Measurements from ENCODE around the gene DDX1.

GRCh38 chr2:15554525-15555218 lies 37.0 kb upstream of the DDX1 start:
- TF ChIP-seq, protein P1, sequence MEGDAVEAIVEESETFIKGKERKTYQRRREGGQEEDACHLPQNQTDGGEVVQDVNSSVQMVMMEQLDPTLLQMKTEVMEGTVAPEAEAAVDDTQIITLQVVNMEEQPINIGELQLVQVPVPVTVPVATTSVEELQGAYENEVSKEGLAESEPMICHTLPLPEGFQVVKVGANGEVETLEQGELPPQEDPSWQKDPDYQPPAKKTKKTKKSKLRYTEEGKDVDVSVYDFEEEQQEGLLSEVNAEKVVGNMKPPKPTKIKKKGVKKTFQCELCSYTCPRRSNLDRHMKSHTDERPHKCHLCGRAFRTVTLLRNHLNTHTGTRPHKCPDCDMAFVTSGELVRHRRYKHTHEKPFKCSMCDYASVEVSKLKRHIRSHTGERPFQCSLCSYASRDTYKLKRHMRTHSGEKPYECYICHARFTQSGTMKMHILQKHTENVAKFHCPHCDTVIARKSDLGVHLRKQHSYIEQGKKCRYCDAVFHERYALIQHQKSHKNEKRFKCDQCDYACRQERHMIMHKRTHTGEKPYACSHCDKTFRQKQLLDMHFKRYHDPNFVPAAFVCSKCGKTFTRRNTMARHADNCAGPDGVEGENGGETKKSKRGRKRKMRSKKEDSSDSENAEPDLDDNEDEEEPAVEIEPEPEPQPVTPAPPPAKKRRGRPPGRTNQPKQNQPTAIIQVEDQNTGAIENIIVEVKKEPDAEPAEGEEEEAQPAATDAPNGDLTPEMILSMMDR (IDR thresholded peaks at IDR 0.05) = no peak
- no peak for TF ChIP-seq POLR2A (IDR thresholded peaks at IDR 0.05)

All from adrenal gland (tissue), 5 donors.